DND-41 (cell line): ENCODE data around the gene THRB.

ENCODE experiments used
- ATAC-seq: fragments of 200-7000 bp; cut with Tn5 transposase; 3 replicates; pipeline ENCODE4 v1.9.1; 2021; ENCODE audit warnings: low read depth; ENCODE audit not compliant: insufficient read depth
- DNase-seq: peaks from one replicate; pipeline ENCODE4 v3.0.0-alpha.2; 2020
- H2AFZ ChIP-seq: 2 replicates; pipeline ENCODE4 v1.6.0; 2012; ENCODE audit warnings: low read depth, low read length
- H3K27ac ChIP-seq: 2 replicates; pipeline ENCODE4 v1.5.1; 2012; ENCODE audit warnings: low read length, inconsistent platforms
- H3K27me3 ChIP-seq: fragments of 200-600 bp; sonication (generic); 2 replicates; pipeline ENCODE4 v1.6.0; 2012; ENCODE audit warnings: low read length, mild to moderate bottlenecking, inconsistent platforms; ENCODE audit not compliant: insufficient read depth, poor library complexity
- H3K36me3 ChIP-seq: 2 replicates; pipeline ENCODE4 v1.5.1; 2012; ENCODE audit warnings: low read length, inconsistent platforms; ENCODE audit not compliant: insufficient read depth
- H3K4me1 ChIP-seq: 2 replicates; pipeline ENCODE4 v1.5.1; 2012; ENCODE audit warnings: mild to moderate bottlenecking, low read length; ENCODE audit not compliant: insufficient read depth
- H3K4me2 ChIP-seq: 2 replicates; pipeline ENCODE4 v1.6.0; 2012; ENCODE audit warnings: mild to moderate bottlenecking, moderate library complexity, low read length, inconsistent platforms; ENCODE audit not compliant: insufficient read depth
- H3K4me3 ChIP-seq, 2 experiments: fragments of 200-600 bp in 1 of 2; shearing (Covaris generic) in 1 of 2; 2 replicates each; pipeline ENCODE4 v1.5.1; 2012 to 2016; ENCODE audit warnings: inconsistent platforms in 2 of 2, low read length in 2 of 2, mild to moderate bottlenecking in 2 of 2, low read depth in 1 of 2, moderate library complexity in 1 of 2
- H3K79me2 ChIP-seq: 2 replicates; pipeline ENCODE4 v1.6.0; 2012; ENCODE audit warnings: low read length, inconsistent platforms; ENCODE audit not compliant: insufficient read depth
- H3K9ac ChIP-seq: 2 replicates; pipeline ENCODE4 v1.6.0; 2012; ENCODE audit warnings: low read depth, mild to moderate bottlenecking, inconsistent platforms, low read length, moderate library complexity
- H3K9me3 ChIP-seq: 2 replicates; pipeline ENCODE4 v1.5.1; 2012; ENCODE audit warnings: low read length, moderate library complexity, mild to moderate bottlenecking, inconsistent platforms; ENCODE audit not compliant: insufficient read depth, severe bottlenecking
- H4K20me1 ChIP-seq: 2 replicates; pipeline ENCODE4 v1.6.0; 2012; ENCODE audit warnings: low read length; ENCODE audit not compliant: insufficient read depth
- CTCF ChIP-seq: IDR thresholded peaks from 2 replicates; pipeline ENCODE4 v1.5.1; 2012; ENCODE audit warnings: borderline replicate concordance, low read length, moderate library complexity, mild to moderate bottlenecking; ENCODE audit not compliant: poor library complexity, severe bottlenecking; ENCODE audit errors: extremely low read depth
- EZH2 ChIP-seq: IDR thresholded peaks from 3 replicates; pipeline ENCODE4 v1.6.1; 2012; ENCODE audit warnings: borderline replicate concordance, low read depth, mild to moderate bottlenecking, moderate library complexity, low read length, inconsistent platforms; ENCODE audit not compliant: severe bottlenecking

Gene THRB

GRCh38 chr3:24439021-24439420, 55.6 kb downstream of the THRB start:
- H3K79me2 ChIP-seq, result no peaks in the 10 kb centered on the region
- TF ChIP-seq EZH2, result no peak
- no peak for TF ChIP-seq CTCF
- H3K4me3 ChIP-seq, result no peak overlapping the region
- no peak overlapping the region for H2AFZ ChIP-seq
- H4K20me1 ChIP-seq, result no peaks in the 10 kb centered on the region
- no peaks in the 10 kb centered on the region for H3K9me3 ChIP-seq
- no peaks in the 10 kb centered on the region for H3K36me3 ChIP-seq
- no peaks in the 10 kb centered on the region for H3K27me3 ChIP-seq
- no peak overlapping the region for H3K4me2 ChIP-seq
- H3K9ac ChIP-seq, result no peak overlapping the region
- no peak for ATAC-seq
- no peak overlapping the region for H3K27ac ChIP-seq
- H3K4me1 ChIP-seq, result no peaks in the 10 kb centered on the region
- no peak for DNase-seq

GRCh38 chr3:24437326-24437725, 57.3 kb downstream of the THRB start:
- Histone ChIP-seq H3K9me3 (no peaks in the 10 kb centered on the region), H3K79me2 (no peaks in the 10 kb centered on the region), H2AFZ (no peak overlapping the region), H3K27ac (no peak overlapping the region), H3K4me2 (no peak overlapping the region), H4K20me1 (no peaks in the 10 kb centered on the region), H3K9ac (no peak overlapping the region), H3K36me3 (no peaks in the 10 kb centered on the region), H3K27me3 (no peaks in the 10 kb centered on the region), H3K4me1 (no peaks in the 10 kb centered on the region), H3K4me3 (no peak overlapping the region)
- TF ChIP-seq EZH2 (no peak), CTCF (no peak)
- DNase-seq (no peak), ATAC-seq (no peak)

- DNase-seq (no peak), ATAC-seq (no peak)
- H4K20me1 ChIP-seq, result no peaks in the 10 kb centered on the region
- H2AFZ ChIP-seq, result no peak overlapping the region
- H3K4me1 ChIP-seq, result no peaks in the 10 kb centered on the region
- no peaks in the 10 kb centered on the region for H3K27me3 ChIP-seq
- no peaks in the 10 kb centered on the region for H3K79me2 ChIP-seq
- no peaks in the 10 kb centered on the region for H3K36me3 ChIP-seq
- no peak overlapping the region for H3K4me3 ChIP-seq
- no peak overlapping the region for H3K4me2 ChIP-seq
- no peak overlapping the region for H3K27ac ChIP-seq
- H3K9ac ChIP-seq, result no peak overlapping the region
- no peak for TF ChIP-seq EZH2
- no peak for TF ChIP-seq CTCF
- no peaks in the 10 kb centered on the region for H3K9me3 ChIP-seq
Observed at GRCh38 chr3:24435584-24435983, 59.1 kb downstream of the THRB start.

- Histone ChIP-seq H3K4me2 (no peak overlapping the region), H3K79me2 (no peaks in the 10 kb centered on the region), H3K27me3 (no peaks in the 10 kb centered on the region), H3K27ac (no peak overlapping the region), H2AFZ (no peak overlapping the region), H3K4me3 (no peak overlapping the region), H3K9me3 (no peaks in the 10 kb centered on the region), H4K20me1 (no peaks in the 10 kb centered on the region), H3K36me3 (no peaks in the 10 kb centered on the region), H3K4me1 (no peaks in the 10 kb centered on the region), H3K9ac (no peak overlapping the region)
- no peak for ATAC-seq
- DNase-seq, result no peak
- TF ChIP-seq EZH2 (no peak), CTCF (no peak)
Observed at GRCh38 chr3:24434651-24435050, 60.0 kb downstream of the THRB start.
